Panc1 (cell line): ENCODE data around the gene EMD. TPM values are rescaled to one million over a fixed set of nuclear protein-coding genes. Genes with fewer than 3 reads are reported as not detected.

Source experiments
- ATAC-seq: fragments of 200-7000 bp; cut with Tn5 transposase; 2 replicates; pipeline ENCODE4 v1.9.1; 2020; ENCODE audit warnings: mild to moderate bottlenecking, moderate library complexity
- BruUV-seq: library from RNA; stranded (reverse); fragments of 400-500 nt; replicated peaks from 2 replicates; lab custom pipeline; 2021; lab: Mats Ljungman, UMichigan
- CTCF ChIA-PET: fragments of 300-600 bp; sonication (Branson Sonifier 250); formaldehyde crosslinking; loops from one replicate; lab custom pipeline; 2022; ENCODE audit warnings: antibody characterized with exemption; lab: Charles Lee
- POLR2A ChIA-PET: fragments of 300-600 bp; sonication (Branson Sonifier 250); formaldehyde crosslinking; loops from one replicate; lab custom pipeline; 2022; ENCODE audit warnings: antibody characterized with exemption; lab: Charles Lee
- DNase-seq: peaks from one replicate; pipeline ENCODE4 v3.0.0-alpha.2; 2010; ENCODE audit warnings: low read depth, low spot score
- H3K27ac ChIP-seq: 2 replicates; pipeline ENCODE4 v1.5.1; 2011; ENCODE audit warnings: mild to moderate bottlenecking, low read length, inconsistent platforms
- H3K27me3 ChIP-seq: fragments of 200-500 bp; sonication (Bioruptor generic); 2 replicates; pipeline ENCODE4 v1.6.0; 2014; ENCODE audit warnings: low read length, inconsistent platforms; ENCODE audit not compliant: control insufficient read depth, insufficient read depth
- H3K36me3 ChIP-seq: fragments of 200-500 bp; sonication (Bioruptor generic); 2 replicates; pipeline ENCODE4 v1.5.1; 2014; ENCODE audit warnings: inconsistent platforms, mild to moderate bottlenecking, low read length, moderate library complexity; ENCODE audit not compliant: control insufficient read depth, insufficient read depth
- H3K4me1 ChIP-seq: 2 replicates; pipeline ENCODE4 v1.5.1; 2011; ENCODE audit warnings: inconsistent platforms, mild to moderate bottlenecking, low read length, moderate library complexity; ENCODE audit not compliant: control insufficient read depth, insufficient read depth
- H3K4me3 ChIP-seq, 2 experiments: 2 replicates each; pipeline ENCODE4 v1.5.1; 2011 to 2012; ENCODE audit warnings: low read depth in 2 of 2, low read length in 2 of 2, mild to moderate bottlenecking in 2 of 2, inconsistent platforms in 1 of 2, moderate library complexity in 1 of 2
- H3K9me3 ChIP-seq: fragments of 200-500 bp; sonication (Bioruptor generic); 2 replicates; pipeline ENCODE4 v1.5.1; 2014; ENCODE audit warnings: low read depth, mild to moderate bottlenecking, inconsistent platforms, low read length, moderate library complexity; ENCODE audit not compliant: control insufficient read depth, insufficient read depth
- POLR2AphosphoS5 ChIP-seq: IDR thresholded peaks from 2 replicates; pipeline ENCODE4 v1.6.1; 2012; ENCODE audit warnings: mild to moderate bottlenecking, low read depth, low read length, moderate library complexity
- SIN3A ChIP-seq: IDR thresholded peaks from 2 replicates; pipeline ENCODE4 v1.6.1; 2012; ENCODE audit warnings: low read depth, mild to moderate bottlenecking, low read length, moderate library complexity, borderline replicate concordance; ENCODE audit not compliant: insufficient read depth
- TCF7L2 ChIP-seq: IDR thresholded peaks from 2 replicates; pipeline ENCODE4 v1.6.1; 2011; ENCODE audit warnings: mild to moderate bottlenecking, low read depth, low read length, inconsistent platforms
- in situ Hi-C: cut with HindIII; loops from 2 replicates; pipeline ENCODE4 v1.10.0; 2016; ENCODE audit warnings: low sequenced_read_pairs, low pct_unique_long_range_greater_than_20kb
- intact Hi-C: fragments of 100-400 bp; cut with micrococcal nuclease; formaldehyde crosslinking; loops from one replicate; pipeline ENCODE4 v1.10.0; 2022; ENCODE audit not compliant: unreplicated experiment
- total RNA-seq: library from RNA; stranded (reverse); gene quantifications from one replicate; pipeline ENCODE4 v1.2.1, GENCODE V29; 2021; ENCODE audit not compliant: unreplicated experiment
- TF ChIP-seq, protein P1 (sequence below): fragments of 450-650 bp; IDR thresholded peaks from 2 replicates; pipeline ENCODE4 v1.5.1; 2017; ENCODE audit warnings: mild to moderate bottlenecking
- TF ChIP-seq, protein P2 (sequence below), 2 experiments: IDR thresholded peaks; 2 replicates each; pipeline ENCODE4 v1.6.1; 2011 to 2012; ENCODE audit warnings: low read depth in 2 of 2, control low read depth in 1 of 2, low read length in 1 of 2, mild to moderate bottlenecking in 1 of 2, moderate library complexity in 1 of 2; ENCODE audit not compliant: insufficient read depth in 1 of 2

EMD gene
- total RNA-seq, 1 experiment from 2014 or later, result 178 TPM

DNA sequence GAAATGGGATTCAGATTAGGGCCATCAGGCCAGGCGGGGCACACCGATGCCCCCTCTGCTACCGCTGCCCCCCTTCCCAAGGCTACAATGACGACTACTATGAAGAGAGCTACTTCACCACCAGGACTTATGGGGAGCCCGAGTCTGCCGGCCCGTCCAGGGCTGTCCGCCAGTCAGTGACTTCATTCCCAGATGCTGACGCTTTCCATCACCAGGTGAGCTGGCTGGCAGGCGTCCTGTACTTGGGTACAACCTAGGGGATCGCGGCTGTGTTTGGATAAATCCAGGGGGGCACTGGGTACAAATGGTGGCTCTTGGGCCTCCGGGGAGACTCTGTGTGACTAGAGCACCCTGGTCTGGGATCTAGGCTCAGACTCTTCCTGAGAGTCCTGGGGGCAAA, 1.1 kb downstream of the EMD start:
- Histone ChIP-seq H3K4me3 (peak overlapping the region; percentile 91 to 94), H3K27me3 (no peaks in the 10 kb centered on the region), H3K27ac (peak overlapping the region; percentile 94), H3K36me3 (peaks cover 4% of the 10 kb centered on the region), H3K4me1 (peaks cover 35% of the 10 kb centered on the region), H3K9me3 (no peaks in the 10 kb centered on the region)
- no peak for ATAC-seq
- TF ChIP-seq POLR2AphosphoS5 (no peak), SIN3A (no peak), TCF7L2 (no peak)
- TF ChIP-seq, protein P1, sequence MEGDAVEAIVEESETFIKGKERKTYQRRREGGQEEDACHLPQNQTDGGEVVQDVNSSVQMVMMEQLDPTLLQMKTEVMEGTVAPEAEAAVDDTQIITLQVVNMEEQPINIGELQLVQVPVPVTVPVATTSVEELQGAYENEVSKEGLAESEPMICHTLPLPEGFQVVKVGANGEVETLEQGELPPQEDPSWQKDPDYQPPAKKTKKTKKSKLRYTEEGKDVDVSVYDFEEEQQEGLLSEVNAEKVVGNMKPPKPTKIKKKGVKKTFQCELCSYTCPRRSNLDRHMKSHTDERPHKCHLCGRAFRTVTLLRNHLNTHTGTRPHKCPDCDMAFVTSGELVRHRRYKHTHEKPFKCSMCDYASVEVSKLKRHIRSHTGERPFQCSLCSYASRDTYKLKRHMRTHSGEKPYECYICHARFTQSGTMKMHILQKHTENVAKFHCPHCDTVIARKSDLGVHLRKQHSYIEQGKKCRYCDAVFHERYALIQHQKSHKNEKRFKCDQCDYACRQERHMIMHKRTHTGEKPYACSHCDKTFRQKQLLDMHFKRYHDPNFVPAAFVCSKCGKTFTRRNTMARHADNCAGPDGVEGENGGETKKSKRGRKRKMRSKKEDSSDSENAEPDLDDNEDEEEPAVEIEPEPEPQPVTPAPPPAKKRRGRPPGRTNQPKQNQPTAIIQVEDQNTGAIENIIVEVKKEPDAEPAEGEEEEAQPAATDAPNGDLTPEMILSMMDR, result no peak
- TF ChIP-seq, protein P2, sequence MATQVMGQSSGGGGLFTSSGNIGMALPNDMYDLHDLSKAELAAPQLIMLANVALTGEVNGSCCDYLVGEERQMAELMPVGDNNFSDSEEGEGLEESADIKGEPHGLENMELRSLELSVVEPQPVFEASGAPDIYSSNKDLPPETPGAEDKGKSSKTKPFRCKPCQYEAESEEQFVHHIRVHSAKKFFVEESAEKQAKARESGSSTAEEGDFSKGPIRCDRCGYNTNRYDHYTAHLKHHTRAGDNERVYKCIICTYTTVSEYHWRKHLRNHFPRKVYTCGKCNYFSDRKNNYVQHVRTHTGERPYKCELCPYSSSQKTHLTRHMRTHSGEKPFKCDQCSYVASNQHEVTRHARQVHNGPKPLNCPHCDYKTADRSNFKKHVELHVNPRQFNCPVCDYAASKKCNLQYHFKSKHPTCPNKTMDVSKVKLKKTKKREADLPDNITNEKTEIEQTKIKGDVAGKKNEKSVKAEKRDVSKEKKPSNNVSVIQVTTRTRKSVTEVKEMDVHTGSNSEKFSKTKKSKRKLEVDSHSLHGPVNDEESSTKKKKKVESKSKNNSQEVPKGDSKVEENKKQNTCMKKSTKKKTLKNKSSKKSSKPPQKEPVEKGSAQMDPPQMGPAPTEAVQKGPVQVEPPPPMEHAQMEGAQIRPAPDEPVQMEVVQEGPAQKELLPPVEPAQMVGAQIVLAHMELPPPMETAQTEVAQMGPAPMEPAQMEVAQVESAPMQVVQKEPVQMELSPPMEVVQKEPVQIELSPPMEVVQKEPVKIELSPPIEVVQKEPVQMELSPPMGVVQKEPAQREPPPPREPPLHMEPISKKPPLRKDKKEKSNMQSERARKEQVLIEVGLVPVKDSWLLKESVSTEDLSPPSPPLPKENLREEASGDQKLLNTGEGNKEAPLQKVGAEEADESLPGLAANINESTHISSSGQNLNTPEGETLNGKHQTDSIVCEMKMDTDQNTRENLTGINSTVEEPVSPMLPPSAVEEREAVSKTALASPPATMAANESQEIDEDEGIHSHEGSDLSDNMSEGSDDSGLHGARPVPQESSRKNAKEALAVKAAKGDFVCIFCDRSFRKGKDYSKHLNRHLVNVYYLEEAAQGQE (IDR thresholded peaks at IDR 0.05; ENCODE audit: insufficient read depth in 1 of 2, low read depth in 2 of 2, low read length in 1 of 2), result no peak
- BruUV-seq, result TSS peak; percentile 97
- no peak for DNase-seq
- in situ Hi-C loops (no loop called here), intact Hi-C loops (no loop called here)
- POLR2A ChIA-PET, result no interaction called here
- CTCF ChIA-PET, result no interaction called here

DNA sequence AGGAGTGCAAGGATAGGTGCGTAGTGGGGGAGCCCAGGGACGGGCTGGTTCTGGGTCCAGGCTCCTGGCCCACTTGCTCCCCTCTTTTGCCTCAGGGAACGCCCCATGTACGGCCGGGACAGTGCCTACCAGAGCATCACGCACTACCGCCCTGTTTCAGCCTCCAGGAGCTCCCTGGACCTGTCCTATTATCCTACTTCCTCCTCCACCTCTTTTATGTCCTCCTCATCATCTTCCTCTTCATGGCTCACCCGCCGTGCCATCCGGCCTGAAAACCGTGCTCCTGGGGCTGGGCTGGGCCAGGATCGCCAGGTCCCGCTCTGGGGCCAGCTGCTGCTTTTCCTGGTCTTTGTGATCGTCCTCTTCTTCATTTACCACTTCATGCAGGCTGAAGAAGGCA, 1.7 kb downstream of the EMD start:
- no peak for DNase-seq
- H3K36me3 ChIP-seq, result peaks cover 4% of the 10 kb centered on the region
- H3K4me3 ChIP-seq, result peak overlapping the region; percentile 91 to 94
- BruUV-seq, result no TSS peak
- H3K4me1 ChIP-seq, result peaks cover 35% of the 10 kb centered on the region
- TF ChIP-seq POLR2AphosphoS5 (no peak), TCF7L2 (no peak), SIN3A (no peak)
- TF ChIP-seq, protein P1, result no peak
- TF ChIP-seq, protein P2 (IDR thresholded peaks at IDR 0.05; ENCODE audit: insufficient read depth in 1 of 2, low read depth in 2 of 2, low read length in 1 of 2), result no peak
- in situ Hi-C loops, result no loop called here
- ChIA-PET CTCF (no interaction called here), POLR2A (no interaction called here)
- H3K27me3 ChIP-seq, result no peaks in the 10 kb centered on the region
- H3K27ac ChIP-seq, result peak overlapping the region; percentile 94
- intact Hi-C loops, result no loop called here
- H3K9me3 ChIP-seq, result no peaks in the 10 kb centered on the region
- ATAC-seq, result no peak
